Activated CD4-positive, alpha-beta T cell treated with anti-CD3 and anti-CD28 coated beads, Interleukin-2, amount 50 U/mL, for 24 hours (primary cell): Measurements from ENCODE around the gene TSPYL6.

ENCODE experiments used
- DNase-seq, 2 donors: peaks; one replicate each; pipeline ENCODE4 v3.0.0-alpha.2; 2020; ENCODE audit warnings: low read depth in 1 of 2, low spot score in 1 of 2

The TSPYL6 gene

GRCh38 chr2:54258166-54258565, 2.1 kb upstream of the TSPYL6 start:
- DNase-seq = no peak

- no peak for DNase-seq
Observed at GRCh38 chr2:54255230-54256090, 569 bp downstream of the TSPYL6 start.

DNA sequence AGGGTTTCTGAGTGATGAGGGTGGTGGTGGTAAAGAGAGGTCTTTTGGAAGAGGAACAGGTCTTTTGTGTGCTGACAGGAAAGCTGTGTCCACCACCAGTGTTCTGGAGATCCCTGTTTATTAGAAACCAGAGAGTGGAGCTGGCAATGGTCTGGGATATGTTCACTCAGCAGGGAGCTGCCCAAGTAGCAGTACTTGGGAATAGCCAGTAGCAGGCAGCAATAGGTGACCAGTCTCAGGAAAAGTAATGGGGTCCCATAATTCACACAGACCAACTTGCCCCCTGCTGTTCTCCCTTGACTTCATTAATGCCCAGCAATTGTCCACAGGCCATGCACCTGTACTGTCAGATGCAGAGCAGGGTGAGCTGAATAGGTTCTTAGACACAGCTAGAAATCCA, 1.8 kb downstream of the TSPYL6 start:
- no peak for DNase-seq

- DNase-seq = no peak
Observed at GRCh38 chr2:54249629-54250028, 6.4 kb downstream of the TSPYL6 start.

GRCh38 chr2:54247115-54247514, 8.9 kb downstream of the TSPYL6 start:
- no peak for DNase-seq

DNA sequence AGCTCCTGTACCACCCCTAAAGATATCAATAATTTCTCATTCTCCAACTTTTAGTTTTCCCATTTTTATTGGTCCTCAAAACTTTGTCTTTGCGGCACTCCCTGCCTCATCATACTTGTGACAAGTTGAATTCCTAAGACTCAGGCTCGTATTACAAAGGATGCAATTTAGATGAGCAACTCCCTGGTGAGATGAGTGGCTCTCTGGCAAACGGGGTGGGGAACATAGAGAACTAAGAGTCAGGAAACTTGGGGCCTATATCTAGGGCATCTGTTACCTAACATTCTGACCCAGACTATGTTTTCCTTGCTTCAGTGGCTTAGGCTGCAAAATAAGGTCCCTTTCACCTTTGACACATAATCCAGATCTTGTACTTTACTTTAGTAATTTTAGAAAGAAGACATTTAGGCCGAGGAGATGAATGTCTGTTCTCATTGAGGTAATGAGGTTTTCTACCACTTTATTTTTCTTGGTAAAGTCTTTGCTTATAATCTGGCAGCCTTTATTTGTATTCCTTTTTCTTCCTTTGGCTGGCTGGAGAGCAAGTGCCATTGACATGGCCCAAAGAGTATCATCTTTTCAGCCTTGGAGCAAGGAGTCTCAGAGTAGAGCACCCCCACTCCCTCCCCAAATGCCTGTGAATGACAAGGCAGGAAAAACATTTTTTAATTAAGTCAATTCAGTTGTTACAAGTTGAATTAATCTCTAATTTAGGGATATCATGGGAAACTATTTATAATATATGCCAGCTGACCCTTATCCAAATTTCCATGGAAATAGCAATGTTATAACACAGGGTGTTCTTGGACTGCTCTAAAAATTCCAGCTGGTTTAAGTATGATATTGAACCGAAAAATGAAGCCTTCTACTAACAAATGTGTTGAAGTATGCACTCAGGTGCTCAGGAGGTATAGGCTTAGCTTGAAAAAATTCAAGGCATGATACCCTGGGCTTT, 15.2 kb downstream of the TSPYL6 start:
- DNase-seq = no peak

DNA sequence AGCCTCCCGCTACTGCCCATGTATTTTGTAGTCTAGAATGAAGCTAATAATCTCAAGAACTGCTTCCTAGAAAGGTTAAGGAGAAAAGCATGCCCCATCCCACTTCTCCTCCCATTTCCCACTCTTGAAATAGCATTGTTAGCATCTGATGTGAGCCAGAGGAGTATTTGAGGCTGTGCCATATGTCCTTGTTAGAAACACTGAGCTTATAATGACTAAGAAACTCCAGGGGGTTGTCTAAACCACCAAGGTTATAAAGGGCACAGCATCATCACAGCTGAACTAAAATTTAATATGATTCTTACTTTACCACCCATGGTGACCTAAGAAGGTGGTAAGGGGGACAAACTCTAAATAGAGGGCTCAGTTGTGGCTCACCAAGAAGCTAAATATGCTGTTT, 16.6 kb downstream of the TSPYL6 start:
- no peak for DNase-seq

GRCh38 chr2:54237428-54237827, 18.6 kb downstream of the TSPYL6 start:
- DNase-seq = no peak

DNA sequence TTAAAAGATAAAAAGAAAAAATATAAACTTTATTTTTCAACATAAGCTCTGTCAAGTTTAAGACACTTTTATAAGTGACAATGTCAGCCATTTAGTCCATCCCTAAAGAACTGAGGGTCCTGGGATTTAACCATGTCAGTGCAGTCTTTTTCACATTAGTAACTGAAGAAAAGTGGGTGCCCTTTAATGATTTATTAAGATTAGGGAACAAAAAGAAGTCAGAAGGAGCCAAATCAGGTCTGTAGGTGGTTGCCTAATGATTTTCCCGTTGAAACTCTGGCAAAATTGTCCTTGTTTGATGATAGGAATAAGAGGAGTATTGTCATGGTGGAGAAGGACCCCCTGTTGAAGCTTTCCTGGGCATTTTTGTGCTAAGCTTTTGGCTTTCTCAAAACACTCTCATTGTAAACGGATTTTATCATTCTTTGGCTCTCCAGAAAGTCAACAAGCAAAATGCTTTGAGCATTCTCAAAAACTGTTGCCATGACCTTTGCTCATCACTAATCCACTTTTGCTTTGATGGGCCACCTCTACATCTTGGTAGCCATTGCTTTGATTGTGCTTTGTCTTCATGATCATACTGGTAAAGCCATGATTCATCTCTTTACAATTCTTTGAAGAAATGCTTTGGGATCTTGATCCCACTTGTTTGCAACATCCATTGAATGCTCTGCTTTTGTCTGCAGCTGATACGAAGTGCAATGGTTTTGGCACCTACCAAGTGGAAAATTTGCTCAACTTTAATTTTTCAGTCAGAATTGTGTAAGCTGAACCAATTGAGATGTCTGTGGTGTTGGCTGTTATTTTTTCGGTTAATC, 22.0 kb downstream of the TSPYL6 start:
- DNase-seq = no peak

DNA sequence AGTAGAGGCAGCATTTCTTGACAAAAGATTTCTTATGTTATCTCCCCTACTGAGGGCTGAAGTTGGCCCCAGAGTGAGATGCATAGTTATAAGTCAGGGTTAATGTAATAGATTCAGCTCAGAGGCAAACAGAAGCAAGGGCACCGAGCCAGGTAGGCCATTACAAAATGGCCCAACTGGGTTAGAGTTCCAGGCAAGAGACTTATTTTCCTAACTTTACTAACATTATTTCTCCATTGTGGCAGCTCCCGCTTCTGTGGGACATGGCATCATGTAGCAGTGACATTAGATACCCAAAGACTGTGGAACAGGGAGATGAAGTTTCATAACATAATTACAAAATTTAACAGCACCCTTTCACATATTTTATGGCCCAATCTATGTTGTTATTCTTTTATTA, 27.1 kb downstream of the TSPYL6 start:
- no peak for DNase-seq

GRCh38 chr2:54227798-54228197, 28.2 kb downstream of the TSPYL6 start:
- DNase-seq = no peak

- no peak for DNase-seq
Observed at GRCh38 chr2:54226260-54226659, 29.8 kb downstream of the TSPYL6 start.

GRCh38 chr2:54224997-54225396, 31.0 kb downstream of the TSPYL6 start:
- no peak for DNase-seq

DNA sequence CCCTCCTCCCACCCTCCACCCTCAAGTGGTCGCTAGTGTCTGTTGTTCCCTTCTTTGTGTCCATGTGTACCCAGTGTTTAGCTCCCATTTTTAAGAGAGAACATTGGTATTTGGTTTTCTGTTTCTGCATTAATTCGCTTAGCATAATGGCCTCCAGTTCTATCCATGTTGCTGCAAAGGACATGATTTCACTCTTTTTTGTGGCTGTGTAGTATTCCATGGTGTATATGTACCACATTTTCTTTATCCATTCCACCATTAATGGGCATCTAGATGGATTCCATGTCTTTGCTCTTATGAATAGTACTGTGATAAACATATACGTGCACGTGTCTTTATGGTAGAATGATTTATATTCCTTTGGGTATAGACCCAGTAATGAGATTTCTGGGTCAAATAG, 42.9 kb downstream of the TSPYL6 start:
- DNase-seq = no peak

GRCh38 chr2:54212456-54212855, 43.6 kb downstream of the TSPYL6 start:
- DNase-seq = no peak

GRCh38 chr2:54209379-54209778, 46.6 kb downstream of the TSPYL6 start:
- DNase-seq = no peak

DNA sequence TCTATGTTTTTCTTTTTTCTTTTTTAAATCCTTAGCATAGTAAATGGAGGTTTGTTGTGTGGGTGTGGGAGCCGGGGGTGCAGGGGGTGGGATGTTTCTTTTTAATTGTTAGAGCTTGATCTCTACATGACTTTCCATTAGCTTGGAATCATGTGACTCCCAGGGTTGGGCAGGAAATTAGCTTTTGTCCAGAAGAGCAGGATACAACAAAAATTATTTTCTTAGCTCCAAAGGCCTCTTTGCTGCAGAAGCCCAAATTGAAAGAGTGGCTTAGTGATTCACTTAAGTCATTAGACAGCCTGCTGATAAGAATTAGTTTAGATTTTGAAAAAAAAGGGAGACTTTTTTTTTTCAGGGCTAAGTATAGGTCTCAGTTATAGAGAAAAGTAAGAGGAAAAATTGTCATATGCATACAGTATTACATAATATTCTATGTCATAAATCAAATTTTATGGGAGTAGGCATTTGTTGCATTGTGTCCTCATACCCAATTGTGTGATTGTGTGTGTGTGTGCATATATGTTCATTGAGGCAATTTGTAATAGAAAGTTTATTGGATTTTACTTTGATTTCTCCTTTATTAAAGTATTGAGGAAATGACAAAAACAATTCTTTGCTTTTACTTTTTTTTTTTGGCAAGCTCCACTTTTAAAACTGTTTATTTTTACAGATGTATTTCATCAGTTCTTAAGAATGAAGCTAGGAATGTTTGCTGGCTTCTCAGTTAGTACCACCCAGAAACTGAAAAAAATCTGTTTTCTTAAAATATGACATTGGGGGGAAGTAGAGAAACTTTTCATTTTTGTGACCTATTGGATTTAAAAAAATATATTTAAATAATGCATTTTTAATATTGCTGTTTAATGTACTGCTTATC, 47.4 kb downstream of the TSPYL6 start:
- DNase-seq = no peak

GRCh38 chr2:54207666-54208195, 48.3 kb downstream of the TSPYL6 start:
- DNase-seq = no peak

DNA sequence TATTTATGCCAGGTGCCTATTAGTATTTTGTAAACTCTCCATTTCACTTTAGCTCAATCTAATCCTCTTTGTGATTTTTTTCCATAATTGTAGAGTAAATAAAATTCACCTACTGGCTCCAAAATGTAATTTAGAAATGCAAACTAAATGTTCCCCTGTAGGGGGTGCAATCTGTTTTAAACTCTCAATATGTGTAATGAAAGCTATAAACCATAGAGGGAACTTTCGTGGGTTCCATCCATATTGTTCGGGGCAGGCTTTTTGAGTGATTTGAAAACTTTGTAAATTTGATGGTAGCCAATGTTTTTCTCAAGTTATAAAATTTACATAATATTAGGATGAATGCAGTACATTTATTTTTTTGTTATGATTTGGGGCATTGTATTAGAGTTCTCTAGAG, 49.4 kb downstream of the TSPYL6 start:
- DNase-seq = no peak

DNA sequence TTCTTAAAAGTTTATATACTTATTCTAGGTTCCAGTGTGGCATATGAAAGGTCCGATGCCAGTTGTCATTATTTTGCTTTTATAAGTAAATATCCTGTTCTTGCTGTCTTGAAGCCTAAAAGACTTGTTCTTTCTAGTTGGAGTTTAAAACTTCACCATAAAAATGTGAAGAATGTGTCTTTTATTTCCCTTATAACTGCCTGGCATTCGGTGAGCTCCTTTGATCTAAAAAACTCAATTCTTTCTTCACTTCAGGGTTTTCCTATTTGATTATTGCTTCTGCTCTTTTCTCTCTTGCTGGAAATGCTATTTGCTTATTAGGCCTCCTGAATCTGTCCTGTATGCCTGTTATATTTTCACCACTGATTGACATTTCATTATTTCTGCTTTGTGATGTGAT, 51.6 kb downstream of the TSPYL6 start:
- DNase-seq = no peak
